ENCODE data around the gene CDRT4.

CDRT4 gene

DNA sequence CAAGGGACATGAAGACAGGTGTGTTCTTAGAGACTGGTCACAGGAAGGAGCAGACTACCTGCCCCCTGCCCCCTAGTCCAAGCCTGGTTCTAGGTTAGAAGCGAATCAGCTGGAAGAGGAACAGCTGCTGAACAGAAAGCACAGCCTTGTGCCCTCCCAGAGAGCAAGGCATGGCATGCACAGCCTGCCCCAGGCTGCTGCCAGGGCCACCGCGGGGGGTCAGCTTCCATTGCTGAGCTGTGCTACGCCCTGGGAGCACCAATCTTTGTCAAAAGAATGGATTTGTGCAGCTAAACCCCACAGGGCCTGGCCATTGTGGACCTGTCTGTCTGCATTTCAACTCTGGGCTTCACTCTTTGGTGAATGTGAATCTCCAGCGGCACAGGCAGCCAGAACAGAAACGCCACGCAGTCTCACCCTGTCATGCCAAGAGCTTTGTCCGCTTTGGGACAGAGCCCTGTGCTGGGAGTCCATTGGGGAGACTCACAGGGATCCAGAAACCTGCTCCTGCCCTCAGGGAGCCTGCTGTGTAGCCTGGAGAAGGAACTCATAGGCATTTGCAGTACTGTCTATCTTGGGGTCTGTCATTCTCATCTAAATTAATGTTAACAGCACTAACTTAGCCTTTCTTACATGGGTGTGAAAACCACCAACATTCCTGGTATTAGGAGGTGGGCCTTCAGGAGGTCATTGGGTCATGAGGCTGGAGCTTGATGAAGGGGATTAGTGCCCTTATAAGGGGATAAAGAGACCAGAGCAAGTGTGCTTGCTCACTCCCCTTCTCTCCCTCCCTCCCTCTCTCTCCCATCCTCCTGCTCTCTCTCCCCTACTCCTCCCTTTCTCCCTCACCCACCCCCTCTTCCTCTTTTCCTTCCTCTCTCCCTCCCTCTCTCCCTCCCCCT, 25.6 kb upstream of the CDRT4 start:
- no peak overlapping the region for H3K4me3 ChIP-seq (ENCODE audit: low read depth, low read length)

DNA sequence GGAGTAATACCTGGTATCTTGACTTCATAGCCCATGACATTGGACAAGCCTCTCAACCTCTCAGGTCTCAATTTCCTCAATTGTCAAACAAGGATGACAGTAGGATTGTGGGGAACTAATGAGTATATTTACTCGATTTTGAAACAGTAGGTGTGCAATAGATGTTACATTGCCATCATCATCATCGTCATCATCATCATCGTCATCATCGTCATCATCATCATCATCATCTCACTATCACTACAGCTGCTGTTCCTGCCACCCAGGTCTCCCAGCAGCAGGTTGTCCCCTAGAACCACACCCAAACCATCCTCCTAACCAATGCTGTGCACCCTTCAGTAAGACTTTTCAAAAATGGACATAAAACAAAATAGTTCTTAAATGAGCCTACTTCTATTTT, 24.8 kb upstream of the CDRT4 start:
- H3K4me3 ChIP-seq (ENCODE audit: low read depth, low read length): no peak overlapping the region

- H3K4me3 ChIP-seq (ENCODE audit: low read depth, low read length): no peak overlapping the region
Observed at GRCh38 chr17:15490634-15491261, 23.3 kb upstream of the CDRT4 start.

GRCh38 chr17:15488557-15488956, 21.1 kb upstream of the CDRT4 start:
- no peak overlapping the region for H3K4me3 ChIP-seq (ENCODE audit: low read depth, low read length)

DNA sequence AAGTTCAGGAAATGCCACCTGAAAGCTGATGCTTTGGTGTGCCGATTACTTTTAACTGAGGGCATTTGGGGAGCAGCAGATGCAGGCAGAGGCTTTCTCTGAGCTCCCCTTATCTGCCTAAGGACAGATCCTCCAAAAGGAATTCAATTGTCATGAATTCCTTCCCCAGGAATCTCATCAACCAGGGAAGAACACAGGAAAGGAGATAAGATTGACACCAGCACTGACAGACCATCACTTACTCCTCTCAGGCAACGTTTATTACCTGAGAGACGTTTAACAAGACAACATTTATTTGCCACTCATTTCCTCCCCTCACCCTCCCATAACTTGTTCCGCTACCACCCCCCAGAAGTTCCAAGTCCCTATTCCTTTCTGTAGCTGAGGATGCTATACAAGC, 17.6 kb upstream of the CDRT4 start:
- H3K4me3 ChIP-seq (ENCODE audit: low read depth, low read length): no peak overlapping the region

GRCh38 chr17:15483431-15483830, 16.0 kb upstream of the CDRT4 start:
- H3K4me3 ChIP-seq (ENCODE audit: low read depth, low read length): no peak overlapping the region

GRCh38 chr17:15482476-15482875, 15.1 kb upstream of the CDRT4 start:
- no peak overlapping the region for H3K4me3 ChIP-seq (ENCODE audit: low read depth, low read length)

GRCh38 chr17:15481481-15481880, 14.1 kb upstream of the CDRT4 start:
- H3K4me3 ChIP-seq (ENCODE audit: low read depth, low read length): no peak overlapping the region

GRCh38 chr17:15480204-15480603, 12.8 kb upstream of the CDRT4 start:
- no peak overlapping the region for H3K4me3 ChIP-seq (ENCODE audit: low read depth, low read length)

DNA sequence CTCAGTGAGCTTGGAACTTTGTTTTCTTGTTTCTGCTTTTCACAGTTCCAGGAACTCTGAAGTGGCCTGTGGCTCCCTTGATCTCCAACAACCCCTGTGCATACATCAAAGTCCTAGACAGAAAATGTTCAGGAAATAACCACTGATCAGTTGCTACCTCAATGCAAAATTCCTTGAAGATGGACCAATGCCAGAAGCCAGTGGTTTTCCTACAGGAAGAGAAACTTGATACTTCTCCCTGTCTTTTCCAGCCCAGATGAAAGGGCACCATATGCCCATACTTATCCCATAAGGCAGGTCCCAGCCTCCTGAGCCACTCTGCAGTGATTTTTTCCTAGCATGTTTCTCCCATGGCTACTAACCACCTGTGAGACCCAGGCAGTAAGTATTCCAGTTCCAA, 12.3 kb upstream of the CDRT4 start:
- H3K4me3 ChIP-seq (ENCODE audit: low read depth, low read length): no peak overlapping the region

- no peak overlapping the region for H3K4me3 ChIP-seq (ENCODE audit: low read depth, low read length)
Observed at GRCh38 chr17:15478845-15479244, 11.4 kb upstream of the CDRT4 start.

- H3K4me3 ChIP-seq (ENCODE audit: low read depth, low read length): no peak overlapping the region
Observed at GRCh38 chr17:15475631-15476354, 8.4 kb upstream of the CDRT4 start.

- H3K4me3 ChIP-seq (ENCODE audit: low read depth, low read length): no peak overlapping the region
Observed at GRCh38 chr17:15472891-15473290, 5.5 kb upstream of the CDRT4 start.

- H3K4me3 ChIP-seq (ENCODE audit: low read depth, low read length): no peak overlapping the region
Observed at GRCh38 chr17:15470536-15470935, 3.1 kb upstream of the CDRT4 start.

- no peak overlapping the region for H3K4me3 ChIP-seq (ENCODE audit: low read depth, low read length)
Observed at GRCh38 chr17:15469260-15469659, 1.8 kb upstream of the CDRT4 start.

DNA sequence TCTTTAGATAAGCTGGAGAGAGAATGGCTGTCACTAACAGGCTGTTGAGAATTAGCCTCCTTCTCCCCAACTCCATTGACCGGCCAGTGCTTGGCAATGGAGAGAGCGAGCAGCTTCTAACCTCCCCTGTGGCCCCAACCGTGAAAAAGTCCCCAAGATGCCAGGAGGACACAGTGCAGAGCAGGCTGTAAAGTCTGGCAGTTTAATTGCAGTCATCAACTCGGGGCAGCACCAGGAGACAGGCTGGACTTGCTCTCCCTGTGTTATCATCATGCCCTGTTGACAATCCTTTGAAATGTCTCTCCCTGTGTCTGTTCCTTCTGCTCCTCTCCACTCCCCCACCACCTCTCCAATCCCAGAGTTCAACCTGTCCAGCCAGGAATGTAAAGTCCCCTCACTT, 705 bp upstream of the CDRT4 start:
- no peak overlapping the region for H3K4me3 ChIP-seq (ENCODE audit: low read depth, low read length)

DNA sequence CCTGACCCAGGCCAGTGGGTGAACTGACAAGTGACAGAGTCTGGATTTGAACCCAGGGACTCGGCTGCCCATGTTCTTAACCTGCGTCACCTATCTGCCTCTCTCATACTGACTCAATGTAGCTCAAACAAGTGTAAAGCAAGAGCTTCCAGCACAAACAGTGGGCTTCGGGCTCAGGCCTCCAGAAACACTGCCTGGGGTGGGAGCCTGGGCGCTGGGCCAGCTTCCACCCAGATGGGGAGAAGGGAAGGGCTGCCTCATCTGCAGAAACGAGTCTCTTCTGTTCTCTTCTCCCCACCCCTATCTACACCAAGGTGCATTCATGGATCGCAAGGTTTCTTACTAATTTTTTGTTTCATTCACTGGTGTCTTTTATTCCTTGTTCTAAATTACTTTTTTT, 1.3 kb downstream of the CDRT4 start:
- no peak overlapping the region for H3K4me3 ChIP-seq (ENCODE audit: low read depth, low read length)

- H3K4me3 ChIP-seq (ENCODE audit: low read depth, low read length): no peak overlapping the region
Observed at GRCh38 chr17:15465045-15465701, 2.2 kb downstream of the CDRT4 start.

DNA sequence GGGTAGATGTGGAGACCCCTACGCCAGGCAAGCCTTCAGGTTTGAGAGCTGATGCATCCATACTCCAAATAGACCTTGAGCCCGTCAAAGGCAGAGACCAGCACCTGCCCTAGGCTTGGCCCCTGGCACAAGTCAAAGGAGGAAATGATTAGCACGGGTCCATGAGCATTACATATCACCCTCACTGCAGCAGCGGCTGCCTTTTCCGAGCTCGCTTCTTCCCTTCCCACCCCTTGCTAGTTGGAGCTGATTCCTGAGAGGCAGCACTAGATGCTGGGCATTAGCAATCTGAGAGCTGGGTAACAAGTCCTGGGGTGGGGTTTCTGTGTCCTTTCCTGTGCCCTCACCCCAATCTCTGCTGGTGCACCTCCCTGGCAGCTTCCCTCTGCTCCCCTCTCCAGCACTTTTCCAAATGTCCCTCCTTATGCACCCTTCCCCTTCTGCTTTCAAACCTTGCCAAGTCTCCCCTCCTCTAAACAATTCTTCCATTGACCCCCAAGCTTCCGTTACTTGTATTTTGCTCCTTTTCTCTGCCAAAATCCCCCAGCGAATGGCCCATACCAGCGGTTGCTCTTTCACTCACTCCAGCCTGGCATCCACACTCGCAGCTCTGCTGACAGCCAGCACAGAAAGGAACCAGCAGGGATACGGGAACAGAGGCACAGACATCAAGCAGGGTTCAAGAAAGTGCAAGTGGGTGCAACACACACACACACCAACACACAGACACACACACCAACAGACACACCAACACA, 3.0 kb downstream of the CDRT4 start:
- H3K4me3 ChIP-seq (ENCODE audit: low read depth, low read length): no peak overlapping the region

GRCh38 chr17:15462976-15463772, 4.2 kb downstream of the CDRT4 start:
- H3K4me3 ChIP-seq (ENCODE audit: low read depth, low read length): no peak overlapping the region
